Panc1 (cell line): Measurements from ENCODE around the gene C6orf163. TPM values are rescaled to one million over a fixed set of nuclear protein-coding genes. Genes with fewer than 3 reads are reported as not detected.

Experiments
- ATAC-seq: fragments of 200-7000 bp; cut with Tn5 transposase; 2 replicates; pipeline ENCODE4 v1.9.1; 2020; ENCODE audit warnings: mild to moderate bottlenecking, moderate library complexity
- BruUV-seq: library from RNA; stranded (reverse); fragments of 400-500 nt; replicated peaks from 2 replicates; lab custom pipeline; 2021; lab: Mats Ljungman, UMichigan
- CTCF ChIA-PET: fragments of 300-600 bp; sonication (Branson Sonifier 250); formaldehyde crosslinking; loops from one replicate; lab custom pipeline; 2022; ENCODE audit warnings: antibody characterized with exemption; lab: Charles Lee
- POLR2A ChIA-PET: fragments of 300-600 bp; sonication (Branson Sonifier 250); formaldehyde crosslinking; loops from one replicate; lab custom pipeline; 2022; ENCODE audit warnings: antibody characterized with exemption; lab: Charles Lee
- DNase-seq: peaks from one replicate; pipeline ENCODE4 v3.0.0-alpha.2; 2010; ENCODE audit warnings: low read depth, low spot score
- H3K27ac ChIP-seq: 2 replicates; pipeline ENCODE4 v1.5.1; 2011; ENCODE audit warnings: mild to moderate bottlenecking, low read length, inconsistent platforms
- H3K27me3 ChIP-seq: fragments of 200-500 bp; sonication (Bioruptor generic); 2 replicates; pipeline ENCODE4 v1.6.0; 2014; ENCODE audit warnings: low read length, inconsistent platforms; ENCODE audit not compliant: control insufficient read depth, insufficient read depth
- H3K36me3 ChIP-seq: fragments of 200-500 bp; sonication (Bioruptor generic); 2 replicates; pipeline ENCODE4 v1.5.1; 2014; ENCODE audit warnings: inconsistent platforms, mild to moderate bottlenecking, low read length, moderate library complexity; ENCODE audit not compliant: control insufficient read depth, insufficient read depth
- H3K4me1 ChIP-seq: 2 replicates; pipeline ENCODE4 v1.5.1; 2011; ENCODE audit warnings: inconsistent platforms, mild to moderate bottlenecking, low read length, moderate library complexity; ENCODE audit not compliant: control insufficient read depth, insufficient read depth
- H3K4me3 ChIP-seq, 2 experiments: 2 replicates each; pipeline ENCODE4 v1.5.1; 2011 to 2012; ENCODE audit warnings: low read depth in 2 of 2, low read length in 2 of 2, mild to moderate bottlenecking in 2 of 2, inconsistent platforms in 1 of 2, moderate library complexity in 1 of 2
- H3K9me3 ChIP-seq: fragments of 200-500 bp; sonication (Bioruptor generic); 2 replicates; pipeline ENCODE4 v1.5.1; 2014; ENCODE audit warnings: low read depth, mild to moderate bottlenecking, inconsistent platforms, low read length, moderate library complexity; ENCODE audit not compliant: control insufficient read depth, insufficient read depth
- POLR2AphosphoS5 ChIP-seq: IDR thresholded peaks from 2 replicates; pipeline ENCODE4 v1.6.1; 2012; ENCODE audit warnings: mild to moderate bottlenecking, low read depth, low read length, moderate library complexity
- REST ChIP-seq, 2 experiments: IDR thresholded peaks; 2 replicates each; pipeline ENCODE4 v1.6.1; 2011 to 2012; ENCODE audit warnings: low read depth in 2 of 2, control low read depth in 1 of 2, low read length in 1 of 2, mild to moderate bottlenecking in 1 of 2, moderate library complexity in 1 of 2; ENCODE audit not compliant: insufficient read depth in 1 of 2
- SIN3A ChIP-seq: IDR thresholded peaks from 2 replicates; pipeline ENCODE4 v1.6.1; 2012; ENCODE audit warnings: low read depth, mild to moderate bottlenecking, low read length, moderate library complexity, borderline replicate concordance; ENCODE audit not compliant: insufficient read depth
- TCF7L2 ChIP-seq: IDR thresholded peaks from 2 replicates; pipeline ENCODE4 v1.6.1; 2011; ENCODE audit warnings: mild to moderate bottlenecking, low read depth, low read length, inconsistent platforms
- in situ Hi-C: cut with HindIII; loops from 2 replicates; pipeline ENCODE4 v1.10.0; 2016; ENCODE audit warnings: low sequenced_read_pairs, low pct_unique_long_range_greater_than_20kb
- intact Hi-C: fragments of 100-400 bp; cut with micrococcal nuclease; formaldehyde crosslinking; loops from one replicate; pipeline ENCODE4 v1.10.0; 2022; ENCODE audit not compliant: unreplicated experiment
- total RNA-seq: library from RNA; stranded (reverse); gene quantifications from one replicate; pipeline ENCODE4 v1.2.1, GENCODE V29; 2021; ENCODE audit not compliant: unreplicated experiment
- TF ChIP-seq, protein P1 (sequence below): fragments of 450-650 bp; IDR thresholded peaks from 2 replicates; pipeline ENCODE4 v1.5.1; 2017; ENCODE audit warnings: mild to moderate bottlenecking

The C6orf163 gene
- total RNA-seq, 1 experiment from 2014 or later, result 1.3 TPM

DNA sequence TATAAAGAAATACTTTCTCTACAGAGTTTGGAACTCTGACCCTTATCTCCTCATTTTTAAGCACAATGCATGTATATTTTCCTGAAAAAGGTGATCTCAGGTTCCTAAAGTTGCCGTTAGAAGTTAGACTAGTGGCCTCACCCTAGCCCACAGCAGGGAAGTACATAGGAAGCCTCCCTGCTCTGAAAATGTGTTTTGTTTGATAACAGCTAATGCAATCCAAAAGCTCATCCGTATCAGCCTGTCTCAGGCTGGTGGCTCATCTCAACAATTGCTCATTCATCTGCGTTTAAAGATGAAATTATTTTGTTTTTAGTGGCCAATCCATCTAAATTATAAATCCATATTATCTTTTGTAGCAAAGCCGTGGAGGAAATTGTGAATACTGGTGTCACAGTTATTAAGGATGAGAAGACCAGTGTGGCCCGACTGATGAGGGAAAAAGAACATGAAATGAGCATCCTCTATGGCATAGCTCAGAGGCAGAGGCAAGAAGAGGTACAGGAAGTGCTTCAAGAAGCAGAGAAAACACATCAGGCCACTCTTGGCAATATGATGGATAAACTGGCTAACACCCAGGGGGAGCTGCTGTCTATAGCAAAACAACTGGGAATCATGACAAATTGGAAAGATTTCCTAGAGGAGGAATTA, 20.1 kb downstream of the C6orf163 start:
- in situ Hi-C loops, result no loop called here
- Histone ChIP-seq H3K27me3 (no peaks in the 10 kb centered on the region), H3K9me3 (no peaks in the 10 kb centered on the region), H3K27ac (no peak overlapping the region), H3K4me3 (no peak overlapping the region), H3K36me3 (no peaks in the 10 kb centered on the region), H3K4me1 (no peaks in the 10 kb centered on the region)
- CTCF ChIA-PET, result interaction anchor here (0.5 kb wide), 1 partner anchor 24 kb away, joined by 4 read pairs; no protein-coding TSS in a partner anchor
- TF ChIP-seq TCF7L2 (no peak), POLR2AphosphoS5 (no peak), SIN3A (no peak), REST (IDR thresholded peaks at IDR 0.05; ENCODE audit: insufficient read depth in 1 of 2, low read depth in 2 of 2, low read length in 1 of 2) (no peak)
- TF ChIP-seq, protein P1, sequence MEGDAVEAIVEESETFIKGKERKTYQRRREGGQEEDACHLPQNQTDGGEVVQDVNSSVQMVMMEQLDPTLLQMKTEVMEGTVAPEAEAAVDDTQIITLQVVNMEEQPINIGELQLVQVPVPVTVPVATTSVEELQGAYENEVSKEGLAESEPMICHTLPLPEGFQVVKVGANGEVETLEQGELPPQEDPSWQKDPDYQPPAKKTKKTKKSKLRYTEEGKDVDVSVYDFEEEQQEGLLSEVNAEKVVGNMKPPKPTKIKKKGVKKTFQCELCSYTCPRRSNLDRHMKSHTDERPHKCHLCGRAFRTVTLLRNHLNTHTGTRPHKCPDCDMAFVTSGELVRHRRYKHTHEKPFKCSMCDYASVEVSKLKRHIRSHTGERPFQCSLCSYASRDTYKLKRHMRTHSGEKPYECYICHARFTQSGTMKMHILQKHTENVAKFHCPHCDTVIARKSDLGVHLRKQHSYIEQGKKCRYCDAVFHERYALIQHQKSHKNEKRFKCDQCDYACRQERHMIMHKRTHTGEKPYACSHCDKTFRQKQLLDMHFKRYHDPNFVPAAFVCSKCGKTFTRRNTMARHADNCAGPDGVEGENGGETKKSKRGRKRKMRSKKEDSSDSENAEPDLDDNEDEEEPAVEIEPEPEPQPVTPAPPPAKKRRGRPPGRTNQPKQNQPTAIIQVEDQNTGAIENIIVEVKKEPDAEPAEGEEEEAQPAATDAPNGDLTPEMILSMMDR, result no peak
- intact Hi-C loops, result no loop called here
- ATAC-seq, result no peak
- POLR2A ChIA-PET, result no interaction called here
- no peak for DNase-seq
- BruUV-seq, result no TSS peak

GRCh38 chr6:87366072-87366827, 21.6 kb downstream of the C6orf163 start:
- Histone ChIP-seq H3K9me3 (no peaks in the 10 kb centered on the region), H3K4me1 (no peaks in the 10 kb centered on the region), H3K27me3 (no peaks in the 10 kb centered on the region), H3K36me3 (no peaks in the 10 kb centered on the region), H3K27ac (no peak overlapping the region), H3K4me3 (no peak overlapping the region)
- no TSS peak for BruUV-seq
- in situ Hi-C loops, result no loop called here
- DNase-seq (no peak), ATAC-seq (no peak)
- intact Hi-C loops, result no loop called here
- TF ChIP-seq REST (IDR thresholded peaks at IDR 0.05; ENCODE audit: insufficient read depth in 1 of 2, low read depth in 2 of 2, low read length in 1 of 2), result no peak
- TF ChIP-seq POLR2AphosphoS5, result no peak
- ChIA-PET POLR2A (no interaction called here), CTCF (no interaction called here)
